Measurements from ENCODE around the gene GNL2.

DNA sequence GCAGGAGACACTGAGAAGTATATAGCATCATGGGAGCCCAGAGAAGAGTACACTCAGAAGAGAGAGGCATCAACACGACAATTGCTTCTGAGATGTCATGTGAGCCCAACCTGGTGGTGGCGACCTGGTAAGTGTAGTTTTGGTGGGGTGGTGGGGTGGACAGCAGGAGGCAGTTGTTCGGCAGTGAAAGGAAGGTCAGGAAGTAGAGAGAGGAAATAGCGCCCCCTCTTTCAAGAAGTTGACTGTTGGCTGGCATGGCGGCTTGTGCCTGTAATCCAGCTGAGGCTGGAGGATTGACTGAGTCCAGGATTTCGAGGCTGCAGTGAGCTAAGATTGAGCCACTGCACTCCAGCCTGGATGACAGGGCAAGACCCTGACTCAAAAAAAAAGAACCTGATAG is 26.4 kb upstream of the GNL2 start:
- TF ChIP-seq CTCF (conservative IDR thresholded peaks at IDR 0.05; ENCODE audit: low read depth, low read length), result 0 out of 2 replicates have a peak, but pooled peaks have one; percentile 11
- no peak for TF ChIP-seq EZH2 (IDR thresholded peaks at IDR 0.05; ENCODE audit: borderline replicate concordance, low read depth, low read length, poor library complexity, severe bottlenecking)

All from A673 (cell line).